Caco-2 (cell line): ENCODE measurements around the gene TPD52L3. TPM values are rescaled to one million over a fixed set of nuclear protein-coding genes. Genes with fewer than 3 reads are reported as not detected.

ENCODE experiments used
- BruUV-seq: library from RNA; stranded (reverse); fragments of 400-500 nt; replicated peaks from 2 replicates; lab custom pipeline; 2021; lab: Mats Ljungman, UMichigan
- CTCF ChIA-PET: fragments of 300-600 bp; sonication (Branson Sonifier 250); formaldehyde crosslinking; loops from one replicate; lab custom pipeline; 2022; ENCODE audit warnings: antibody characterized with exemption; lab: Charles Lee
- POLR2A ChIA-PET: fragments of 300-600 bp; sonication (Branson Sonifier 250); formaldehyde crosslinking; loops from one replicate; lab custom pipeline; 2022; ENCODE audit warnings: antibody characterized with exemption; lab: Charles Lee
- DNase-seq, 2 experiments: peaks; one replicate each; pipeline versions ENCODE4 v3.0.0 to v3.0.0-alpha.2; 2020 to 2022
- H3K27me3 ChIP-seq: replicated peaks from 2 replicates; pipeline ENCODE4 v1.6.0; 2011; ENCODE audit warnings: low read length; ENCODE audit not compliant: control insufficient read depth, insufficient read depth
- H3K36me3 ChIP-seq: 2 replicates; pipeline ENCODE4 v1.5.1; 2011; ENCODE audit warnings: low read length; ENCODE audit not compliant: control insufficient read depth, insufficient read depth
- H3K4me1 ChIP-seq: fragments of 250-450 bp; sonication (Bioruptor Pico); 2 replicates; pipeline ENCODE4 v1.5.1; 2020; ENCODE audit warnings: mild to moderate bottlenecking
- H3K4me3 ChIP-seq: 2 replicates; pipeline ENCODE4 v1.5.1; 2011; ENCODE audit warnings: low read depth, mild to moderate bottlenecking, control low read depth, low read length
- H3K9me3 ChIP-seq: fragments of 250-450 bp; sonication (Bioruptor Pico); 2 replicates; pipeline ENCODE4 v1.5.1; 2020; ENCODE audit warnings: mild to moderate bottlenecking, moderate library complexity
- H3K27ac Mint-ChIP-seq: one replicate; pipeline ENCODE4 v1.8.0; 2022; ENCODE audit warnings: mixed read lengths; ENCODE audit not compliant: unreplicated experiment
- H3K27me3 Mint-ChIP-seq: one replicate; pipeline ENCODE4 v1.8.0; 2022; ENCODE audit warnings: mixed read lengths; ENCODE audit not compliant: insufficient read depth, unreplicated experiment
- H3K36me3 Mint-ChIP-seq: one replicate; pipeline ENCODE4 v1.8.0; 2022; ENCODE audit warnings: mild to moderate bottlenecking, mixed read lengths; ENCODE audit not compliant: insufficient read depth, unreplicated experiment
- H3K4me1 Mint-ChIP-seq: one replicate; pipeline ENCODE4 v1.8.0; 2022; ENCODE audit warnings: low read depth, mixed read lengths; ENCODE audit not compliant: unreplicated experiment
- H3K4me3 Mint-ChIP-seq: one replicate; pipeline ENCODE4 v1.8.0; 2022; ENCODE audit warnings: mild to moderate bottlenecking, moderate library complexity, mixed read lengths; ENCODE audit not compliant: unreplicated experiment
- H3K9me3 Mint-ChIP-seq: one replicate; pipeline ENCODE4 v1.8.0; 2022; ENCODE audit warnings: mixed read lengths; ENCODE audit not compliant: unreplicated experiment
- CTCF ChIP-seq, 2 experiments: fragments of 200-600 bp in 1 of 2; IDR thresholded peaks; 1 replicate in 1 of 2; 2 replicates in 1 of 2; pipeline versions ENCODE4 v1.5.1 to v1.8.0; 2011 to 2022; ENCODE audit warnings: antibody characterized with exemption in 1 of 2, control low read depth in 1 of 2, inconsistent platforms in 1 of 2, low read depth in 1 of 2, low read length in 1 of 2, mild to moderate bottlenecking in 1 of 2, moderate library complexity in 1 of 2; ENCODE audit not compliant: insufficient read depth in 1 of 2, severe bottlenecking in 1 of 2, unreplicated experiment in 1 of 2
- intact Hi-C: fragments of 100-400 bp; cut with micrococcal nuclease; formaldehyde crosslinking; loops from one replicate; pipeline ENCODE4 v1.10.0; 2022; ENCODE audit not compliant: unreplicated experiment
- total RNA-seq: library from RNA; stranded (reverse); gene quantifications from 2 replicates; pipeline ENCODE4 v1.2.3, GENCODE V29; 2022

Gene TPD52L3
- total RNA-seq, 1 experiment from 2014 or later: not detected

GRCh38 chr9:6368831-6369230 is 40.7 kb downstream of the TPD52L3 start:
- no peak overlapping the region for H3K4me3 ChIP-seq
- H3K9me3 Mint-ChIP-seq: no peaks in the 10 kb centered on the region
- TF ChIP-seq CTCF (IDR thresholded peaks at IDR 0.05; ENCODE audit: insufficient read depth in 1 of 2, low read depth in 1 of 2, low read length in 1 of 2, severe bottlenecking in 1 of 2, unreplicated experiment in 1 of 2): no peak
- H3K9me3 ChIP-seq: peaks cover 8% of the 10 kb centered on the region; the same call in 1 of the 2 replicates
- H3K27me3 ChIP-seq: no peaks in the 10 kb centered on the region
- H3K27ac Mint-ChIP-seq: no peak overlapping the region
- no TSS peak for BruUV-seq
- ChIA-PET POLR2A (no interaction called here), CTCF (no interaction called here)
- H3K4me1 ChIP-seq: no peaks in the 10 kb centered on the region
- no peaks in the 10 kb centered on the region for H3K27me3 Mint-ChIP-seq
- no peak for DNase-seq
- no peak overlapping the region for H3K4me3 Mint-ChIP-seq
- intact Hi-C loops: no loop called here
- peaks cover 12% of the 10 kb centered on the region for H3K4me1 Mint-ChIP-seq
- H3K36me3 Mint-ChIP-seq: no peaks in the 10 kb centered on the region
- H3K36me3 ChIP-seq: no peaks in the 10 kb centered on the region

Other genes with a start within 250 kb of the TPD52L3 start
- not detected in 2 replicates for gene IL33, start 112.6 kb upstream of the TPD52L3 start, total RNA-seq
- 38.1 and 46.5 TPM in 2 replicates for gene UHRF2, start 84.8 kb downstream of the TPD52L3 start, total RNA-seq